H1 (cell line): Measurements from ENCODE around the gene STX11. TPM values are rescaled to one million over a fixed set of nuclear protein-coding genes. Genes with fewer than 3 reads are reported as not detected.

Source experiments
- NANOG ChIP-seq: IDR thresholded peaks from 2 replicates; pipeline ENCODE4 v1.6.1; 2011; ENCODE audit warnings: low read length, low read depth, mild to moderate bottlenecking, inconsistent platforms; ENCODE audit not compliant: insufficient read depth, poor library complexity, severe bottlenecking
- TAF7 ChIP-seq: optimal IDR thresholded peaks from 2 replicates; pipeline ENCODE3; 2011; ENCODE audit warnings: low read depth, mild to moderate bottlenecking, inconsistent platforms, low read length, moderate library complexity, borderline replicate concordance
- polyA plus RNA-seq, 7 experiments: library from polyadenylated mRNA; depleted of rRNA in 3 of 7; stranded (reverse) in 5 of 7; unstranded in 2 of 7; fragments of >200 nt in 5 of 7; fragments of 200-250 nt in 2 of 7; gene quantifications; 1 replicate in 5 of 7; 2 replicates in 1 of 7; 4 replicates in 1 of 7; pipeline versions ENCODE4 v1.2.1 to v1.2.3, GENCODE V29; 2011 to 2013; ENCODE audit warnings: missing spikeins in 2 of 7, mixed read lengths in 2 of 7
- total RNA-seq: library from RNA; stranded (reverse); fragmentation: NEBNext Ultra II Directional; extraction: Animal tissue kit (Norgen Biotek cat#: 25700); gene quantifications from 2 replicates; pipeline ENCODE4 v1.2.1, GENCODE V29; 2021
- TF ChIP-seq, protein P1 (sequence below): IDR thresholded peaks from 2 replicates; pipeline ENCODE4 v1.6.1; 2011; ENCODE audit warnings: low read length, improper control_type of control experiment

The STX11 gene
- total and polyA plus RNA-seq, 2 of the 8 experiments (the other 6 are each of a cell fraction or from before 2014, with no cell fraction given): 0.15 to 0.34 TPM

DNA sequence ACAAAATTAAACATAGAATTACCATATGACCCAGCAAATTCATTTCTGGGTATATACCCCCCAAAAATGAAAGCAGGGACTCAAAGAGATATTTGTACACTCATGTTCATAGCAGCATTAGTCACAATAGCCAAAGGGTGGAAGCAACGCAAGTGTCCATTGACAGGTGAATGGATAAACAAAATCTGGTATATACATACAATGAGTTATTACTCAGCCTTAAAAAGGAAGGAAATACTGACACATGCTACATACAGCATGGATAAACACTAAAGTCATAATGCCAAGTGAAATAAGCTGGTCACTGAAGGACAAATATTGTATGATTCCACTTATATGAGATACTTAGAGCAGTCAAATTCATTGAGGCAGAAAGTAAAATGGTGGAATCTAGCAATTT lies 5.3 kb upstream of the STX11 start (continued):
- TF ChIP-seq, protein P1, sequence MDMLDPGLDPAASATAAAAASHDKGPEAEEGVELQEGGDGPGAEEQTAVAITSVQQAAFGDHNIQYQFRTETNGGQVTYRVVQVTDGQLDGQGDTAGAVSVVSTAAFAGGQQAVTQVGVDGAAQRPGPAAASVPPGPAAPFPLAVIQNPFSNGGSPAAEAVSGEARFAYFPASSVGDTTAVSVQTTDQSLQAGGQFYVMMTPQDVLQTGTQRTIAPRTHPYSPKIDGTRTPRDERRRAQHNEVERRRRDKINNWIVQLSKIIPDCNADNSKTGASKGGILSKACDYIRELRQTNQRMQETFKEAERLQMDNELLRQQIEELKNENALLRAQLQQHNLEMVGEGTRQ: no peak
- no peak for TF ChIP-seq TAF7
- no peak for TF ChIP-seq NANOG
